Fibroblast of pulmonary artery (primary cell): ENCODE data around the gene CELSR1.

Experiments
- DNase-seq: peaks from one replicate; pipeline ENCODE4 v3.0.0-alpha.2; 2010; ENCODE audit warnings: low read depth
- H3K4me3 ChIP-seq: replicated peaks from 2 replicates; pipeline ENCODE4 v1.5.1; 2011; ENCODE audit warnings: low read depth, mild to moderate bottlenecking, control low read depth, low read length, moderate library complexity
- CTCF ChIP-seq: IDR thresholded peaks from 2 replicates; pipeline ENCODE4 v1.5.1; 2011; ENCODE audit warnings: mild to moderate bottlenecking, control low read depth, low read length, inconsistent platforms; ENCODE audit errors: missing control alignments

CELSR1 gene

DNA sequence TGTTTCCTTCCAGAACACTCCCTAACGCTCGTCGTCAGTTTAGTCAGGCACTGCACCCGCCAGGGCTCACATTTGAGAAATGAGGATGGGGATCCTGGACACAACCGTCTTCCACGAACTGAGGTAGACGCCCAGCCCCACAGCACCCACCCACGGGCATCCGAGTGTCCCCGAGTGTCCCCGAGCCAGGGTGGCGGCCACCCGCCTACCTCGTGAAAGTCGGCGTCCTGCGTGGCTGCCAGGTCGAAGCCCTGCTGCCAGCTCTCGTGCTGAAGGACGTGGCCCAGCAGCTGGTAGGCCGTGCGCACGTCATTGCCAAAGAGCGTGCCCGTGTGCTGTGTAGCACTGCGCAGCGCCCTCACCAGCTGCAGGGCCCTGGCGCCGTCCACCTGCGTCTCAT, 148.3 kb downstream of the CELSR1 start:
- no peak for TF ChIP-seq CTCF
- DNase-seq = no peak
- no peak overlapping the region for H3K4me3 ChIP-seq

- H3K4me3 ChIP-seq = no peak overlapping the region
- TF ChIP-seq CTCF = no peak
- no peak for DNase-seq
Measured at GRCh38 chr22:46388647-46389046, 148.8 kb downstream of the CELSR1 start.

DNA sequence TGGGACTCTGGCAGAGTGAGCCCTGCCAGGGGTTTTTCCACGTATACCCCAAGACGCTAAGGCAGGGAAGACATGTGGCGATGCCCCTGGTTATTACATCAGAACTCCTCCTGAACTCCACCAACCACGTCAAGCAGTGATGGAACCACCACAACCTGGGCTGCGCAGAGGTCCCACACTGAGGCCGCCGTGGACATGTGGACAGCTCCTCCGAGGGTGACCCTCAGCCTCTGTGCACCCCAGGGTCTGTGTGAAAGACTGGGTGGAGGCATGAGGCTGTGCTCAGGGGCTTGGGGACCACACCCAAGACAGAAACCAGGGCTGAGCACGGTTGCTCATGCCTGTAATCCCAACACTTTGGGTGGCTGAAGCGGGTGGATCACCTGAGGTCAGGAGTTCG, 149.7 kb downstream of the CELSR1 start:
- H3K4me3 ChIP-seq = no peak overlapping the region
- TF ChIP-seq CTCF = no peak
- no peak for DNase-seq

DNA sequence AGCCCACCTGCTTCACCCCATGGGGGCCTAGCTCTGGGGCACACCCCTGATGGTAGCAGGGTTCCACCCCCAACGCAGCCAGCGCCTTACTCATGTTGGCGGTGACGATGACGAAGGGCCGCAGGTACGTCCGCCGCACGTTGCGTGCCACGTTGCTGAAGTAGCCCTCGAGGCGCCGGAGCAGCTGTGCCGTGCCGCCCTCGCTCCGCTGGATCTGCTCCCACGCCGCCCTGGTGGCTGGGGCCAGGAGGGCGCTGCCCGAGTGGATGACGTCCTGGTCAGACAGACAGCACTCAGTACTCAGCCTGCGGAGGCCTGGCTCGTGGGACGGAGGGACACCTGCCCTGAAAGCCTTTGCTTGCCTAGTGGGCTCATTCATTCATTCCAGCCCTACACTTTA, 151.1 kb downstream of the CELSR1 start:
- H3K4me3 ChIP-seq = no peak overlapping the region
- no peak for DNase-seq
- TF ChIP-seq CTCF = no peak

DNA sequence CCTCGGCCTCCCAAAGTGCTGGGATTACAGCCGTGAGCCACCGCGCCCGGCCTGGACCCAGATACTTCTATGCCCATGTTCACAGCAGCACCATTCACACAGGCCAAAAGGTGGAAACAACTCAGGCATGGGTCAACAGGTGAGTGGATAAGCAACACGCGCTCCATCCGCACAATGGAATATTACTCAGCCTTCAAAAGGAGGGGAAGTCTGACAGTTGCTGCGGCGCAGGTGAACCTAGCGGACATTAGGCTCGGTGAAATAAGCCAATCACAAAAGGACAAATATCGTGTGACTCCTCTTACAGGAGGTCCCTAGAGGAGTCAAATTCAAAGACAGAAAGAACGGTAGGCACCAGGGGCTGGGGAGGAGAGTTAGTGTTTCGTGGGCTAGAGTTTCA, 154.9 kb downstream of the CELSR1 start:
- TF ChIP-seq CTCF = no peak
- H3K4me3 ChIP-seq = no peak overlapping the region
- no peak for DNase-seq

GRCh38 chr22:46381731-46382130, 155.7 kb downstream of the CELSR1 start:
- TF ChIP-seq CTCF = no peak
- no peak for DNase-seq
- no peak overlapping the region for H3K4me3 ChIP-seq

GRCh38 chr22:46381142-46381541, 156.3 kb downstream of the CELSR1 start:
- no peak for DNase-seq
- no peak for TF ChIP-seq CTCF
- no peak overlapping the region for H3K4me3 ChIP-seq
